ENCODE data around the gene COL18A1. TPM values are rescaled to one million over a fixed set of nuclear protein-coding genes. Genes with fewer than 3 reads are reported as not detected.

The COL18A1 gene
- total and polyA plus RNA-seq, 4 donors = 44.9 to 308 (median 232) TPM

GRCh38 chr21:45448810-45449657, 44.1 kb downstream of the COL18A1 start:
- H3K4me1 ChIP-seq (ENCODE audit: control insufficient read depth in 4 of 4, insufficient read depth in 4 of 4, low read length in 3 of 4) = peaks cover 20 to 63% (median 52%) of the 10 kb centered on the region in 4 donors
- peak; percentile 42 for TF ChIP-seq FOXA1 (IDR thresholded peaks at IDR 0.05)
- peak; percentile 75 to 95 for TF ChIP-seq RXRA (IDR thresholded peaks at IDR 0.05)
- TF ChIP-seq, protein P1, sequence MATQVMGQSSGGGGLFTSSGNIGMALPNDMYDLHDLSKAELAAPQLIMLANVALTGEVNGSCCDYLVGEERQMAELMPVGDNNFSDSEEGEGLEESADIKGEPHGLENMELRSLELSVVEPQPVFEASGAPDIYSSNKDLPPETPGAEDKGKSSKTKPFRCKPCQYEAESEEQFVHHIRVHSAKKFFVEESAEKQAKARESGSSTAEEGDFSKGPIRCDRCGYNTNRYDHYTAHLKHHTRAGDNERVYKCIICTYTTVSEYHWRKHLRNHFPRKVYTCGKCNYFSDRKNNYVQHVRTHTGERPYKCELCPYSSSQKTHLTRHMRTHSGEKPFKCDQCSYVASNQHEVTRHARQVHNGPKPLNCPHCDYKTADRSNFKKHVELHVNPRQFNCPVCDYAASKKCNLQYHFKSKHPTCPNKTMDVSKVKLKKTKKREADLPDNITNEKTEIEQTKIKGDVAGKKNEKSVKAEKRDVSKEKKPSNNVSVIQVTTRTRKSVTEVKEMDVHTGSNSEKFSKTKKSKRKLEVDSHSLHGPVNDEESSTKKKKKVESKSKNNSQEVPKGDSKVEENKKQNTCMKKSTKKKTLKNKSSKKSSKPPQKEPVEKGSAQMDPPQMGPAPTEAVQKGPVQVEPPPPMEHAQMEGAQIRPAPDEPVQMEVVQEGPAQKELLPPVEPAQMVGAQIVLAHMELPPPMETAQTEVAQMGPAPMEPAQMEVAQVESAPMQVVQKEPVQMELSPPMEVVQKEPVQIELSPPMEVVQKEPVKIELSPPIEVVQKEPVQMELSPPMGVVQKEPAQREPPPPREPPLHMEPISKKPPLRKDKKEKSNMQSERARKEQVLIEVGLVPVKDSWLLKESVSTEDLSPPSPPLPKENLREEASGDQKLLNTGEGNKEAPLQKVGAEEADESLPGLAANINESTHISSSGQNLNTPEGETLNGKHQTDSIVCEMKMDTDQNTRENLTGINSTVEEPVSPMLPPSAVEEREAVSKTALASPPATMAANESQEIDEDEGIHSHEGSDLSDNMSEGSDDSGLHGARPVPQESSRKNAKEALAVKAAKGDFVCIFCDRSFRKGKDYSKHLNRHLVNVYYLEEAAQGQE (IDR thresholded peaks at IDR 0.05) = no peak
- TF ChIP-seq, protein P2, sequence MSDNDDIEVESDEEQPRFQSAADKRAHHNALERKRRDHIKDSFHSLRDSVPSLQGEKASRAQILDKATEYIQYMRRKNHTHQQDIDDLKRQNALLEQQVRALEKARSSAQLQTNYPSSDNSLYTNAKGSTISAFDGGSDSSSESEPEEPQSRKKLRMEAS (IDR thresholded peaks at IDR 0.05) = peak; percentile 62
- peak; percentile 95 to 97 for TF ChIP-seq EGR1 (IDR thresholded peaks at IDR 0.05; ENCODE audit: low read depth in 2 of 2)
- peak in 1 of 2 donors; percentile 3 for TF ChIP-seq RAD21 (IDR thresholded peaks at IDR 0.05)
- TF ChIP-seq YY1 (IDR thresholded peaks at IDR 0.05) = peak; percentile 78
- TF ChIP-seq ZBTB33 (IDR thresholded peaks at IDR 0.05) = no peak
- TF ChIP-seq TAF1 (conservative IDR thresholded peaks at IDR 0.05) = no peak
- no peak for TF ChIP-seq NR2F2 (IDR thresholded peaks at IDR 0.05)
- peak; percentile 41 to 47 for TF ChIP-seq HNF4A (conservative IDR thresholded peaks at IDR 0.05)
- TF ChIP-seq HNF4G (IDR thresholded peaks at IDR 0.05) = no peak
- no peak for TF ChIP-seq ATF3 (IDR thresholded peaks at IDR 0.05)
- peak in 1 of 2 donors; percentile 11 for TF ChIP-seq JUND (IDR thresholded peaks at IDR 0.05)
- peak; percentile 71 for TF ChIP-seq SP1 (IDR thresholded peaks at IDR 0.05)
- TF ChIP-seq, protein P3, sequence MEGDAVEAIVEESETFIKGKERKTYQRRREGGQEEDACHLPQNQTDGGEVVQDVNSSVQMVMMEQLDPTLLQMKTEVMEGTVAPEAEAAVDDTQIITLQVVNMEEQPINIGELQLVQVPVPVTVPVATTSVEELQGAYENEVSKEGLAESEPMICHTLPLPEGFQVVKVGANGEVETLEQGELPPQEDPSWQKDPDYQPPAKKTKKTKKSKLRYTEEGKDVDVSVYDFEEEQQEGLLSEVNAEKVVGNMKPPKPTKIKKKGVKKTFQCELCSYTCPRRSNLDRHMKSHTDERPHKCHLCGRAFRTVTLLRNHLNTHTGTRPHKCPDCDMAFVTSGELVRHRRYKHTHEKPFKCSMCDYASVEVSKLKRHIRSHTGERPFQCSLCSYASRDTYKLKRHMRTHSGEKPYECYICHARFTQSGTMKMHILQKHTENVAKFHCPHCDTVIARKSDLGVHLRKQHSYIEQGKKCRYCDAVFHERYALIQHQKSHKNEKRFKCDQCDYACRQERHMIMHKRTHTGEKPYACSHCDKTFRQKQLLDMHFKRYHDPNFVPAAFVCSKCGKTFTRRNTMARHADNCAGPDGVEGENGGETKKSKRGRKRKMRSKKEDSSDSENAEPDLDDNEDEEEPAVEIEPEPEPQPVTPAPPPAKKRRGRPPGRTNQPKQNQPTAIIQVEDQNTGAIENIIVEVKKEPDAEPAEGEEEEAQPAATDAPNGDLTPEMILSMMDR (IDR thresholded peaks at IDR 0.05; ENCODE audit: low read depth, low read length, missing input control) = no peak
- TF ChIP-seq FOXA2 (IDR thresholded peaks at IDR 0.05) = peak; percentile 68
- no peak for TF ChIP-seq GABPA (IDR thresholded peaks at IDR 0.05 in 1 of 2, conservative IDR thresholded peaks at IDR 0.05 in 1 of 2)
- H3K9me3 ChIP-seq (ENCODE audit: control insufficient read depth in 4 of 4, low read length in 3 of 4) = no peaks in the 10 kb centered on the region
- 36% methylated on average over 28 of the region's 28 CpGs for WGBS
- no peaks in the 10 kb centered on the region for H3K27me3 ChIP-seq (ENCODE audit: control insufficient read depth in 4 of 4, insufficient read depth in 4 of 4, low read length in 3 of 4)
- peak overlapping the region; percentile 61 to 69 for H3K27ac ChIP-seq (ENCODE audit: low read depth in 1 of 2, low read length in 2 of 2)
- H3K9ac ChIP-seq (ENCODE audit: low read depth in 1 of 2, low read length in 2 of 2) = peak overlapping the region in 1 of 2 donors; percentile 23
- DNase-seq (ENCODE audit: low spot score) = peak; percentile 67
- H3K4me3 ChIP-seq (ENCODE audit: low read depth in 1 of 3, low read length in 3 of 3) = peak overlapping the region; percentile 5 to 81 (median 7)
- H3K36me3 ChIP-seq (ENCODE audit: control insufficient read depth in 4 of 4, insufficient read depth in 3 of 4, low read depth in 1 of 4, low read length in 3 of 4) = no peaks in the 10 kb centered on the region

All from liver (tissue), 9 donors.